Prostate gland (tissue), 2 donors: ENCODE measurements around the gene DPM3.

ENCODE experiments used
- POLR2A ChIP-seq: fragments of 450-650 bp; IDR thresholded peaks from one replicate; pipeline ENCODE4 v1.6.1; 2016; ENCODE audit warnings: antibody characterized with exemption, mild to moderate bottlenecking
- TF ChIP-seq, protein P1 (sequence below), 4 experiments: fragments of 200-600 bp in 2 of 4; fragments of 450-650 bp in 2 of 4; sonication (generic) in 2 of 4; IDR thresholded peaks; 1 replicate in 3 of 4; 2 replicates in 1 of 4; pipeline ENCODE4 v1.5.1; 2016 to 2019; ENCODE audit warnings: antibody characterized with exemption in 4 of 4, mild to moderate bottlenecking in 2 of 4, moderate library complexity in 2 of 4

- TF ChIP-seq, protein P1, sequence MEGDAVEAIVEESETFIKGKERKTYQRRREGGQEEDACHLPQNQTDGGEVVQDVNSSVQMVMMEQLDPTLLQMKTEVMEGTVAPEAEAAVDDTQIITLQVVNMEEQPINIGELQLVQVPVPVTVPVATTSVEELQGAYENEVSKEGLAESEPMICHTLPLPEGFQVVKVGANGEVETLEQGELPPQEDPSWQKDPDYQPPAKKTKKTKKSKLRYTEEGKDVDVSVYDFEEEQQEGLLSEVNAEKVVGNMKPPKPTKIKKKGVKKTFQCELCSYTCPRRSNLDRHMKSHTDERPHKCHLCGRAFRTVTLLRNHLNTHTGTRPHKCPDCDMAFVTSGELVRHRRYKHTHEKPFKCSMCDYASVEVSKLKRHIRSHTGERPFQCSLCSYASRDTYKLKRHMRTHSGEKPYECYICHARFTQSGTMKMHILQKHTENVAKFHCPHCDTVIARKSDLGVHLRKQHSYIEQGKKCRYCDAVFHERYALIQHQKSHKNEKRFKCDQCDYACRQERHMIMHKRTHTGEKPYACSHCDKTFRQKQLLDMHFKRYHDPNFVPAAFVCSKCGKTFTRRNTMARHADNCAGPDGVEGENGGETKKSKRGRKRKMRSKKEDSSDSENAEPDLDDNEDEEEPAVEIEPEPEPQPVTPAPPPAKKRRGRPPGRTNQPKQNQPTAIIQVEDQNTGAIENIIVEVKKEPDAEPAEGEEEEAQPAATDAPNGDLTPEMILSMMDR (IDR thresholded peaks at IDR 0.05) = no peak
- no peak for TF ChIP-seq POLR2A
These were observed 32.0 kb downstream of the DPM3 start for GRCh38 chr1:155108296-155108695.
